Parathyroid adenoma (tissue), 2 donors: ENCODE data around the gene CHRNA5.

Experiments used
- H2AFZ ChIP-seq: fragments of 300-600 bp; sonication (generic); one replicate; pipeline ENCODE4 v1.7.0; 2017; ENCODE audit warnings: antibody characterized with exemption, mild to moderate bottlenecking
- H3K27ac ChIP-seq: fragments of 300-600 bp; sonication (generic); one replicate; pipeline ENCODE4 v1.7.0; 2017
- H3K27me3 ChIP-seq: fragments of 300-600 bp; sonication (generic); one replicate; pipeline ENCODE4 v1.7.0; 2017; ENCODE audit warnings: low read length; ENCODE audit not compliant: control insufficient read depth, insufficient read depth
- H3K36me3 ChIP-seq: fragments of 300-600 bp; sonication (generic); one replicate; pipeline ENCODE4 v1.7.0; 2017; ENCODE audit warnings: low read length; ENCODE audit not compliant: control insufficient read depth, insufficient read depth
- H3K4me1 ChIP-seq: fragments of 300-600 bp; sonication (generic); one replicate; pipeline ENCODE4 v1.7.0; 2017; ENCODE audit warnings: control low read depth
- H3K4me2 ChIP-seq: fragments of 300-600 bp; sonication (generic); one replicate; pipeline ENCODE4 v1.7.0; 2017; ENCODE audit warnings: low read length
- H3K4me3 ChIP-seq: fragments of 300-600 bp; sonication (generic); one replicate; pipeline ENCODE4 v1.7.0; 2017; ENCODE audit warnings: low read depth, low read length
- H3K79me2 ChIP-seq: fragments of 300-600 bp; sonication (generic); one replicate; pipeline ENCODE4 v1.7.0; 2017; ENCODE audit warnings: control low read depth
- H3K9ac ChIP-seq: fragments of 300-600 bp; sonication (generic); one replicate; pipeline ENCODE4 v1.7.0; 2017; ENCODE audit warnings: mild to moderate bottlenecking
- H3K9me3 ChIP-seq: fragments of 300-600 bp; sonication (generic); one replicate; pipeline ENCODE4 v1.7.0; 2017; ENCODE audit warnings: low read length; ENCODE audit not compliant: control insufficient read depth
- TF ChIP-seq, protein P1 (sequence below): fragments of 300-600 bp; sonication (generic); IDR thresholded peaks from one replicate; pipeline ENCODE4 v1.7.0; 2017; ENCODE audit warnings: antibody characterized with exemption, mild to moderate bottlenecking
- donor health status: primary hyperparathyroidism.

CHRNA5 gene

DNA sequence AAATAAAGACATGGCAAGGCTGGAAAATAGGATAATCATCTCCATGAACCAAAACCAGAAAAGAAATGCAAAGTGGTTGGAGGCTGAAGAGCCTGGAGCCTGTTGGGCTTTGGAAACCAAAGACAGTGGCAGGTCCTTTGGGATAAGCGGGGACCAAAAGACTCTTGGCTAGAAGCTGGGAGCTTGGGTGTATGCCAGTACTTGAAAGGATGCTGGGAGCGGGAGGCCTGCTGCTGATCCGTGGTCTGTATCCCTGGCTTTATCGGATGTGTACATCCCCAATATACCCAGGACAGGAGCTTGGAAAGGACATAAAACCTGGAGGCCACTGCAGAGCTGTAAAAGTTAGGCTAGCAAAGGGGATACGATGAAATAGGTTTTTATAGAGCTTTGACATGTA lies 77.0 kb downstream of the CHRNA5 start:
- TF ChIP-seq, protein P1, sequence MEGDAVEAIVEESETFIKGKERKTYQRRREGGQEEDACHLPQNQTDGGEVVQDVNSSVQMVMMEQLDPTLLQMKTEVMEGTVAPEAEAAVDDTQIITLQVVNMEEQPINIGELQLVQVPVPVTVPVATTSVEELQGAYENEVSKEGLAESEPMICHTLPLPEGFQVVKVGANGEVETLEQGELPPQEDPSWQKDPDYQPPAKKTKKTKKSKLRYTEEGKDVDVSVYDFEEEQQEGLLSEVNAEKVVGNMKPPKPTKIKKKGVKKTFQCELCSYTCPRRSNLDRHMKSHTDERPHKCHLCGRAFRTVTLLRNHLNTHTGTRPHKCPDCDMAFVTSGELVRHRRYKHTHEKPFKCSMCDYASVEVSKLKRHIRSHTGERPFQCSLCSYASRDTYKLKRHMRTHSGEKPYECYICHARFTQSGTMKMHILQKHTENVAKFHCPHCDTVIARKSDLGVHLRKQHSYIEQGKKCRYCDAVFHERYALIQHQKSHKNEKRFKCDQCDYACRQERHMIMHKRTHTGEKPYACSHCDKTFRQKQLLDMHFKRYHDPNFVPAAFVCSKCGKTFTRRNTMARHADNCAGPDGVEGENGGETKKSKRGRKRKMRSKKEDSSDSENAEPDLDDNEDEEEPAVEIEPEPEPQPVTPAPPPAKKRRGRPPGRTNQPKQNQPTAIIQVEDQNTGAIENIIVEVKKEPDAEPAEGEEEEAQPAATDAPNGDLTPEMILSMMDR: no peak
- Histone ChIP-seq H3K4me3 (no peak overlapping the region), H3K27me3 (no peaks in the 10 kb centered on the region), H3K36me3 (no peaks in the 10 kb centered on the region), H3K27ac (no peak overlapping the region), H2AFZ (no peak overlapping the region), H3K9ac (no peak overlapping the region), H3K79me2 (no peaks in the 10 kb centered on the region), H3K4me2 (no peak overlapping the region), H3K4me1 (no peaks in the 10 kb centered on the region), H3K9me3 (no peaks in the 10 kb centered on the region)
